H1 (cell line): ENCODE data around the gene CEND1. TPM values are rescaled to one million over a fixed set of nuclear protein-coding genes. Genes with fewer than 3 reads are reported as not detected.

Source experiments
- CTCF ChIA-PET: fragments of 300-600 bp; sonication (Branson Sonifier 250); formaldehyde crosslinking; loops from one replicate; lab custom pipeline; 2021; ENCODE audit not compliant: partially characterized antibody; lab: Charles Lee
- POLR2A ChIA-PET: fragments of 300-600 bp; sonication (Branson Sonifier 250); formaldehyde crosslinking; loops from one replicate; lab custom pipeline; 2021; ENCODE audit warnings: inconsistent platforms; ENCODE audit not compliant: partially characterized antibody; lab: Charles Lee
- DNase-seq, 2 experiments: peaks; one replicate each; pipeline versions ENCODE4 v3.0.0 to v3.0.0-alpha.2; 2010 to 2022; ENCODE audit warnings: low spot score in 2 of 2, low read depth in 1 of 2, mixed read lengths in 1 of 2
- FAIRE-seq: peaks from 2 replicates; lab custom pipeline; 2011; peaks lifted over from hg19 to GRCh38; lab: Jason Lieb, UNC
- H2AFZ ChIP-seq: 2 replicates; pipeline ENCODE4 v1.8.1; 2012; ENCODE audit warnings: low read length, inconsistent platforms
- H2AK5ac ChIP-seq: 2 replicates; pipeline ENCODE4 v1.6.1; 2013; ENCODE audit warnings: low read depth, low read length
- H2BK120ac ChIP-seq: replicated peaks from 2 replicates; pipeline ENCODE3; 2013; ENCODE audit warnings: low read depth, low read length, inconsistent platforms
- H2BK12ac ChIP-seq: 2 replicates; pipeline ENCODE4 v1.6.1; 2013; ENCODE audit warnings: low read depth, low read length
- H2BK15ac ChIP-seq: 2 replicates; pipeline ENCODE4 v1.6.1; 2013; ENCODE audit warnings: low read length
- H2BK20ac ChIP-seq: 2 replicates; pipeline ENCODE4 v1.6.1; 2013; ENCODE audit warnings: low read length
- H2BK5ac ChIP-seq: 2 replicates; pipeline ENCODE4 v1.6.1; 2013; ENCODE audit warnings: low read depth, low read length
- H3K14ac ChIP-seq: 2 replicates; pipeline ENCODE4 v1.6.1; 2013; ENCODE audit warnings: inconsistent platforms; ENCODE audit not compliant: insufficient read length
- H3K18ac ChIP-seq: 2 replicates; pipeline ENCODE4 v1.6.1; 2013; ENCODE audit warnings: low read length; ENCODE audit errors: extremely low read depth
- H3K23ac ChIP-seq: 2 replicates; pipeline ENCODE4 v1.6.1; 2013; ENCODE audit warnings: inconsistent platforms; ENCODE audit not compliant: insufficient read length
- H3K23me2 ChIP-seq: 2 replicates; pipeline ENCODE4 v1.6.1; 2013; ENCODE audit warnings: low read depth, low read length
- H3K27ac ChIP-seq: 2 replicates; pipeline ENCODE4 v1.6.1; 2011; ENCODE audit warnings: low read depth, low read length, inconsistent platforms
- H3K27me3 ChIP-seq, 4 experiments: replicated peaks in 1 of 4; 1 replicate in 1 of 4; 2 replicates in 3 of 4; pipeline versions ENCODE4 v1.6.1 to v1.8.1; 2011 to 2013; ENCODE audit warnings: low read length in 3 of 4, mild to moderate bottlenecking in 3 of 4, inconsistent platforms in 2 of 4, mixed read lengths in 2 of 4, moderate library complexity in 1 of 4; ENCODE audit not compliant: control insufficient read depth in 3 of 4, insufficient read depth in 3 of 4; ENCODE audit errors: extremely low read depth in 1 of 4
- H3K36me3 ChIP-seq, 4 experiments: 2 replicates each; pipeline versions ENCODE4 v1.6.1 to v1.8.1; 2011 to 2013; ENCODE audit warnings: mild to moderate bottlenecking in 4 of 4, low read length in 3 of 4, moderate library complexity in 2 of 4, control low read depth in 1 of 4, inconsistent platforms in 1 of 4; ENCODE audit not compliant: insufficient read depth in 4 of 4, control insufficient read depth in 2 of 4
- H3K4ac ChIP-seq: replicated peaks from 2 replicates; pipeline ENCODE3; 2013; ENCODE audit warnings: low read length, low read depth, mixed read lengths, inconsistent platforms; ENCODE audit not compliant: insufficient read length
- H3K4me1 ChIP-seq, 4 experiments: replicated peaks in 1 of 4; 1 replicate in 1 of 4; 2 replicates in 3 of 4; pipeline versions ENCODE4 v1.6.1 to v1.8.1; 2011 to 2013; ENCODE audit warnings: low read length in 3 of 4, inconsistent platforms in 2 of 4, mixed read lengths in 1 of 4; ENCODE audit not compliant: insufficient read depth in 4 of 4, control insufficient read depth in 3 of 4
- H3K4me2 ChIP-seq, 2 experiments: 2 replicates each; pipeline versions ENCODE4 v1.6.1 to v1.8.1; 2011 to 2013; ENCODE audit warnings: low read depth in 2 of 2, low read length in 2 of 2, control low read depth in 1 of 2, inconsistent platforms in 1 of 2, mild to moderate bottlenecking in 1 of 2; ENCODE audit not compliant: insufficient read depth in 1 of 2
- H3K4me3 ChIP-seq, 4 experiments: fragments of 200-600, 300-600 bp in 1 of 4; sonication (generic), shearing (Covaris generic), sonication (Bioruptor Twin) in 1 of 4; 2 replicates each; pipeline versions ENCODE4 v1.5.1 to v1.8.1; 2011 to 2016; ENCODE audit warnings: low read length in 4 of 4, low read depth in 3 of 4, control low read depth in 2 of 4, inconsistent platforms in 2 of 4, mild to moderate bottlenecking in 2 of 4, mixed read lengths in 1 of 4, moderate library complexity in 1 of 4; ENCODE audit not compliant: insufficient read depth in 2 of 4; ENCODE audit errors: extremely low read depth in 1 of 4
- H3K56ac ChIP-seq: replicated peaks from 2 replicates; pipeline ENCODE3; 2013; ENCODE audit warnings: low read depth, mild to moderate bottlenecking, mixed read lengths, low read length, inconsistent platforms; ENCODE audit not compliant: insufficient read length
- H3K79me1 ChIP-seq: 2 replicates; pipeline ENCODE4 v1.6.1; 2013; ENCODE audit warnings: low read depth, low read length, control low read depth
- H3K79me2 ChIP-seq, 2 experiments: 2 replicates each; pipeline versions ENCODE4 v1.6.1 to v1.8.1; 2012 to 2013; ENCODE audit warnings: low read length in 2 of 2, mild to moderate bottlenecking in 2 of 2, inconsistent platforms in 1 of 2; ENCODE audit not compliant: insufficient read depth in 2 of 2, control insufficient read depth in 1 of 2
- H3K9ac ChIP-seq, 4 experiments: replicated peaks in 1 of 4; 1 replicate in 1 of 4; 2 replicates in 3 of 4; pipeline versions ENCODE4 v1.6.1 to v1.8.1; 2011 to 2013; ENCODE audit warnings: low read depth in 3 of 4, low read length in 3 of 4, control low read depth in 2 of 4, mild to moderate bottlenecking in 2 of 4, moderate library complexity in 2 of 4, inconsistent platforms in 1 of 4; ENCODE audit errors: extremely low read depth in 1 of 4
- H3K9me3 ChIP-seq, 2 experiments: 2 replicates each; pipeline versions ENCODE4 v1.6.1 to v1.8.1; 2012 to 2013; ENCODE audit warnings: mild to moderate bottlenecking in 2 of 2, moderate library complexity in 2 of 2, control low read depth in 1 of 2, inconsistent platforms in 1 of 2, low read depth in 1 of 2, low read length in 1 of 2, mixed read lengths in 1 of 2; ENCODE audit not compliant: insufficient read depth in 2 of 2
- H4K20me1 ChIP-seq, 2 experiments: replicated peaks in 1 of 2; 2 replicates each; pipeline versions ENCODE3 to v1.8.1; 2011 to 2013; ENCODE audit warnings: inconsistent platforms in 2 of 2, low read length in 2 of 2, mild to moderate bottlenecking in 1 of 2; ENCODE audit not compliant: insufficient read depth in 2 of 2, control insufficient read depth in 1 of 2
- H4K5ac ChIP-seq: 2 replicates; pipeline ENCODE4 v1.6.1; 2013; ENCODE audit warnings: low read length, low read depth, mixed read lengths, inconsistent platforms; ENCODE audit not compliant: insufficient read length
- H4K8ac ChIP-seq: 2 replicates; pipeline ENCODE4 v1.8.0; 2013; ENCODE audit warnings: mild to moderate bottlenecking, moderate library complexity, low read length, inconsistent platforms; ENCODE audit not compliant: insufficient read depth; ENCODE audit errors: extremely low read depth
- H4K91ac ChIP-seq: replicated peaks from 2 replicates; pipeline ENCODE3; 2013; ENCODE audit warnings: low read length, mixed read lengths, inconsistent platforms; ENCODE audit not compliant: insufficient read length
- BRCA1 ChIP-seq: IDR thresholded peaks from 2 replicates; pipeline ENCODE4 v1.6.1; 2012; ENCODE audit warnings: low read depth, low read length, improper control_type of control experiment
- CHD1 ChIP-seq: IDR thresholded peaks from 2 replicates; pipeline ENCODE4 v1.6.1; 2012; ENCODE audit warnings: low read depth, low read length, improper control_type of control experiment
- EZH2 ChIP-seq: fragments of 200-600 bp; sonication (generic); IDR thresholded peaks from 2 replicates; pipeline ENCODE4 v1.7.1; 2012; ENCODE audit warnings: low read depth, mild to moderate bottlenecking, moderate library complexity, low read length, inconsistent platforms; ENCODE audit not compliant: severe bottlenecking
- FOSL1 ChIP-seq: IDR thresholded peaks from 2 replicates; pipeline ENCODE4 v1.6.1; 2011; ENCODE audit warnings: mild to moderate bottlenecking, low read depth, low read length, moderate library complexity; ENCODE audit not compliant: insufficient read depth
- JUN ChIP-seq: IDR thresholded peaks from 2 replicates; pipeline ENCODE4 v1.6.1; 2011; ENCODE audit warnings: low read depth, mild to moderate bottlenecking, improper control_type of control experiment, low read length
- KDM4A ChIP-seq: IDR thresholded peaks from one replicate; pipeline ENCODE4 v1.7.1; 2012; ENCODE audit warnings: low read depth, mild to moderate bottlenecking, moderate library complexity, low read length, inconsistent platforms; ENCODE audit not compliant: severe bottlenecking
- POLR2A ChIP-seq, 2 experiments: IDR thresholded peaks; 1 replicate in 1 of 2; 2 replicates in 1 of 2; pipeline ENCODE4 v1.6.1; 2011; ENCODE audit warnings: low read depth in 2 of 2, low read length in 2 of 2, mild to moderate bottlenecking in 2 of 2; ENCODE audit errors: control extremely low read depth in 1 of 2
- RAD21 ChIP-seq, 2 experiments: IDR thresholded peaks in 1 of 2; conservative IDR thresholded peaks in 1 of 2; 2 replicates each; pipeline ENCODE4 v1.6.1; 2011; ENCODE audit warnings: low read depth in 2 of 2, low read length in 2 of 2, improper control_type of control experiment in 1 of 2, inconsistent platforms in 1 of 2, mild to moderate bottlenecking in 1 of 2, moderate library complexity in 1 of 2
- RFX5 ChIP-seq: IDR thresholded peaks from 2 replicates; pipeline ENCODE4 v1.6.1; 2011; ENCODE audit warnings: low read depth, low read length, improper control_type of control experiment, borderline replicate concordance
- SP4 ChIP-seq: IDR thresholded peaks from 2 replicates; pipeline ENCODE4 v1.6.1; 2012; ENCODE audit warnings: low read length, inconsistent platforms
- SUZ12 ChIP-seq: fragments of 200-600 bp; sonication (generic); IDR thresholded peaks from 2 replicates; pipeline ENCODE4 v1.6.1; 2012; ENCODE audit warnings: mild to moderate bottlenecking, inconsistent platforms, low read length, moderate library complexity, mixed read lengths
- ZNF274 ChIP-seq: IDR thresholded peaks from 2 replicates; pipeline ENCODE4 v1.7.0; 2012; ENCODE audit warnings: low read length, borderline replicate concordance; ENCODE audit errors: extremely low read depth
- WGBS, 2 experiments: shearing (Covaris generic) in 1 of 2; methylation state at CpG; one replicate each; pipeline versions ENCODE4 v1.1.6 to v1.1.7; 2013 to 2015; ENCODE audit warnings: low lambda C conversion rate in 2 of 2, mixed read lengths in 2 of 2, inconsistent platforms in 1 of 2, low coverage in 1 of 2, missing lambda C conversion rate in 1 of 2; ENCODE audit not compliant: insufficient replicate concordance in 2 of 2, insufficient coverage in 1 of 2, insufficient read length in 1 of 2; ENCODE audit errors: extremely low coverage in 1 of 2, missing lambda C conversion rate in 1 of 2; 5-methylcytosine and 5-hydroxymethylcytosine counted together
- polyA plus RNA-seq, 7 experiments: library from polyadenylated mRNA; depleted of rRNA in 3 of 7; stranded (reverse) in 5 of 7; unstranded in 2 of 7; fragments of >200 nt in 5 of 7; fragments of 200-250 nt in 2 of 7; gene quantifications; 1 replicate in 5 of 7; 2 replicates in 1 of 7; 4 replicates in 1 of 7; pipeline versions ENCODE4 v1.2.1 to v1.2.3, GENCODE V29; 2011 to 2013; ENCODE audit warnings: missing spikeins in 2 of 7, mixed read lengths in 2 of 7
- total RNA-seq: library from RNA; stranded (reverse); fragmentation: NEBNext Ultra II Directional; extraction: Animal tissue kit (Norgen Biotek cat#: 25700); gene quantifications from 2 replicates; pipeline ENCODE4 v1.2.1, GENCODE V29; 2021
- TF ChIP-seq, protein P1 (sequence below): IDR thresholded peaks from 2 replicates; pipeline ENCODE4 v1.6.1; 2011; ENCODE audit warnings: low read depth, mild to moderate bottlenecking, low read length; ENCODE audit not compliant: insufficient read depth

The CEND1 gene
- total and polyA plus RNA-seq, 2 of the 8 experiments (the other 6 are each of a cell fraction or from before 2014, with no cell fraction given): 0.82 to 5.0 TPM

DNA sequence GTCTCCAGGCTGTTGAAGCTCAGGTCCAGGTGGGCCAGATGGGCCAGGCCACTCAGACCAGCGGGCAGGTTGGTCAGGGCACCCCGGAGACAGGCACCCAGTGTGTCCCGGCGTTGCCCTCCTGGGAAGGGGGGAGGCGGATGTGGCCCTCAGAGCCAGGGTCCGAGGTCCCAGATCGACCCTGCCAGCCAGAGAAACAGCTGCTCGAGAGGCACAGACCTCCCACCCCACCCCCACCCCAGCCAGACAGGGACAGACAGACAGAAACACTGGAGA is 13.5 kb upstream of the CEND1 start:
- Histone ChIP-seq H3K23ac (no peak overlapping the region), H2AFZ (no peak overlapping the region), H2BK120ac (no peak overlapping the region), H3K27me3 (no peaks in the 10 kb centered on the region; a peak in 1 of 7 replicates), H2AK5ac (no peak overlapping the region), H3K4me2 (peak overlapping the region; percentile 67 to 83; a peak in 2 of 4 replicates), H3K4me1 (peaks cover 0 to 8% (median 7%) of the 10 kb centered on the region in 4 experiments; a peak in 5 of 7 replicates), H2BK15ac (no peak overlapping the region), H4K91ac (no peak overlapping the region), H3K9me3 (no peaks in the 10 kb centered on the region), H4K8ac (no peak overlapping the region), H2BK12ac (0 out of 2 replicates have a peak overlapping the region, but pooled peaks have one; percentile 9), H3K4me3 (no peak overlapping the region), H3K56ac (no peak overlapping the region), H3K18ac (no peak overlapping the region), H3K9ac (no peak overlapping the region), H4K5ac (no peak overlapping the region), H3K79me2 (no peaks in the 10 kb centered on the region; a peak in 1 of 4 replicates), H2BK20ac (no peak overlapping the region), H4K20me1 (peaks cover 0 to 8% of the 10 kb centered on the region in 2 experiments), H3K79me1 (peaks cover 2% of the 10 kb centered on the region; the same call in 1 of the 2 replicates), H3K27ac (no peak overlapping the region), H3K23me2 (peaks cover 9% of the 10 kb centered on the region; the same call in 1 of the 2 replicates), H3K4ac (no peak overlapping the region), H3K36me3 (peaks cover 3 to 30% (median 6%) of the 10 kb centered on the region in 4 experiments; a peak in 5 of 8 replicates), H2BK5ac (0 out of 2 replicates have a peak overlapping the region, but pooled peaks have one; percentile 67), H3K14ac (no peak overlapping the region)
- WGBS, 2 experiments: 93% methylated on average over 4 of the region's 8 CpGs; no CpG with 5 or more reads in 1 of the 2 experiments
- CTCF ChIA-PET: interaction anchor here (0.9 to 2.7 kb wide), 5 partner anchors 13 to 76 kb away, joined by 3 to 7 read pairs (median 3); partner anchors contain the start of gene CEND1
- POLR2A ChIA-PET: interaction anchor here (0.6 to 53.0 kb wide), 6 partner anchors 9 to 159 kb away, joined by 3 to 1917 read pairs (median 8); partner anchors contain the start of genes CD151, CEND1, CRACR2B and PNPLA2
- FAIRE-seq: no peak
- DNase-seq: no peak
- TF ChIP-seq RAD21 (IDR thresholded peaks at IDR 0.05 in 1 of 2, conservative IDR thresholded peaks at IDR 0.05 in 1 of 2; ENCODE audit: low read depth in 2 of 2, low read length in 2 of 2) (no peak), RFX5 (no peak), CHD1 (no peak), POLR2A (IDR thresholded peaks at IDR 0.05; ENCODE audit: control extremely low read depth in 1 of 2, low read depth in 2 of 2, low read length in 2 of 2) (no peak), JUN (no peak), SUZ12 (no peak), KDM4A (no peak), SP4 (no peak), ZNF274 (no peak), FOSL1 (no peak), BRCA1 (no peak), EZH2 (no peak)
- TF ChIP-seq, protein P1, sequence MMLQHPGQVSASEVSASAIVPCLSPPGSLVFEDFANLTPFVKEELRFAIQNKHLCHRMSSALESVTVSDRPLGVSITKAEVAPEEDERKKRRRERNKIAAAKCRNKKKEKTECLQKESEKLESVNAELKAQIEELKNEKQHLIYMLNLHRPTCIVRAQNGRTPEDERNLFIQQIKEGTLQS: no peak
